CD4-positive, alpha-beta T cell treated with Interferon alpha-2 for 1 hour (primary cell): ENCODE measurements around the gene TMEM178B.

Experiments
- DNase-seq, 2 donors: peaks; one replicate each; pipeline ENCODE4 v3.0.0-alpha.2; 2020 to 2022

Gene TMEM178B

DNA sequence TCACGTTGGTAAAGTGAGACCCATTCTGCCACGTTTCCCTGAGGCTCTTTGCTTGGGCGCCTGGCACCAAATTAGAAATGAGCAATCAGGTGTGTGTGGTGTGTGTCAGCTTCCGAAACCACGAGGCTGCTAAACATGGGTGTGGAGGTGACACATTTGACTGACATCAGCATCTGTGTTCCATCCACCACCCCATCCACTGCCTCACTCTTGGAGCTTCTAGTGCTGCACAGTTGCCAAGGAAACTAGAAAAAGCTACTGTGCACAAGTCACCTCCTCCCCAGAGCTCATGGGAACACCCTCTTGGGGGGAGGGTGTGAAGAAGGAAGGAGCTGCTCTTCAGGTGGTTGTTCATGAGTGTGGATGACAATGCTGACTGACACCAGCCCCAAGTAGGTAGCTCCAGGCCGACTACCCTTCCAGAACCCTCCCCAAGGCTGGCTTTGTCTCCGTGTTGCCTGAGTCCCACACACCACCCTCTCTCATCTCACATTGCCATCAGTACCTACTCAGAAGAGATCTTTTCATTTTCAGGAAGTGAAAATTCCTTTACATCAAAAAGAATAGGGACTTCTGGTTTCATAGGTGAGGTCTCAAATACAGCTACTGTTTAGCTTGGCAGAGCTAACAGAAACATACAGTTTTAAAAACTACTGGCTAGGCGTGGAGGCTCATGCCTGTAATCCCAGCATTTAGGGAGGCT is 152.2 kb downstream of the TMEM178B start:
- DNase-seq, result no peak

DNA sequence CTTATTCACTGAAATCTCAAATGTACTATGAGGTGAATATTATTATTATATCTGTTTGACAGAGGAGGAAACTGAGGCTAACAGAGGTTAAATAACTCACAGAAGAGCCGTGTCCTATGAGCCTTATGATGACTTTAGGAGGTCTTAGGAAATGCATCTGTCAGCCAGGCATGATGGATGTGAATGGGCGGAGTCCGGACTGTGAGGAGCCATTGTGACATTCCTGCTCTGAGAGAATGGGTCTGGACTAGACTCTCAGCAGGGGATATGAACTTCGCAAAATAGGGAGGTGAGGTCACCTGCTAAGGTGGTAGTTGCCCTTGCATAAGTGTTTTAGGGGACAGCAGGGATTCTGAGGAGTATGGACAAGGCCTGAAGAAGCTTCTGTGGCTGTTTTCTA is 153.6 kb downstream of the TMEM178B start:
- DNase-seq, result no peak

GRCh38 chr7:141228482-141228881 is 154.6 kb downstream of the TMEM178B start:
- DNase-seq, result no peak

GRCh38 chr7:141231018-141231792 is 157.3 kb downstream of the TMEM178B start:
- no peak for DNase-seq

DNA sequence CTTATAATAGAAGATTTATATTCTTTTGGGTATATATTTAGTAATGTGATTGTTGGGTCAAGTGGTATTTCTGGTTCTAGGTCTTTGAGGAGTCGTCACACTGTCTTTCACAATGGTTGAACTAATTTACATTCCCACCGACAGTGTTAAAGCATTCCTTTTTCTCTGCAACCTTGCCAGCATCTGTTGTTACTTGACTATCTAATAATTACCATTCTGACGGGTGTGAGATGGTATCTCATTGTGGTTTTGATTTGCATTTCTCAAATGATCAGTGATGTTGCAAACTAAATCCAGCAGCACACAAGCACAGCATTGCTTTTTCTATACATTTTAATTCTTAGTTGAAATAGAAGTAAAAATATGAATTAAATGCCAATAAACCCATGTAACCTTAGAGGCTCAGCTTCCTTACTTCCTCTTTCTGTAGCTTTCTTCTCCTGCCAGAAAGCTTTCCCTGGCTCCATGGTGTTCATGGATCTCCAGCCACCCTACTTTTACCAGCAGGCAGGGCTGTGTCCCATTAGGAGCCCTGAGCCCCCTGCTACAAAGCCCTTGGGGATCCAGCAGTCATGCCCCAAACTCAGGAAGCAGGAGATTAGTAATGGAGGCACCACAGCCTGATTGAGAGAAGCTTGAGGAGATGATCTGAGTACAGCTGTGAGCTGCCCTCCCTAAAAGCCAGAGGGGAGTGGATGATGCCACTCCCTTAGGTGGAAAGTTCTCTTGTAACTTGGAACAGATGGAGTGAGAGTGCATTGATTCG is 158.6 kb downstream of the TMEM178B start:
- DNase-seq, result no peak

DNA sequence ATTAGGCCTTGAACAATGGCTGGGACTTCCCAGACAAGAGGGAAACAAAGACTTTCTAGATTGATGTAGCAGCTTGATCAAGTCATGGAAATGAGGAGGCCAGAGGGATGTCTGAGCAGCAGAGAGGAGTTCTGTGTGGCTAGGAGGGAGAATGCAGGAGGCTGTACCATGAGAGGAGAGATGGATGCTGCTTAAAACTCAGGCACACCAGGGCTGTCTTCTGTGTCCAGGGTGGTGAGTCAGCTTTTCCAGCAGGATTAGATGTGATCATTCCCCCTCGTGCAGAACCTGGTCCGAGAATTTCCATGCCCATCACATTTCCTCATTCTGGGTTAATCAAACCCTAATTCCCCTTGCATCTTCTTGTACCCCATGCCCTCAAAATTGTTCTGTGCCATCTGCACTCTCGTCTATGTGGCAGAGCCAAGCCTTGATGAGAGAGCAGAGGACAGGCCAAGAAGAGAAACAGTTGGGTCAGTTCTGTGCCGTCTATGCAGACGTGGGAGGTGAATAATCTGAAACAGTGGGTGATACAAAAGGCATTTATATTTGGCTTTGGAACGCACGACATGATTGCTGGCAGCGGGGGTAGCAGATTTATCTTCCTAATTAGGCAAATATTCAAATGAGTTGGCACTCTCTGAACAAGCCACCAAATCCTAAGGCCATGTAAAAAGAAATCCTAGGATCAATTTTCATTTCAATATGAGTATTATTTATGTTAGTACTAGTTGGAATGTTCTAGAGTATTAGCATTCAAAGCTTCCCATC is 160.7 kb downstream of the TMEM178B start:
- no peak for DNase-seq

DNA sequence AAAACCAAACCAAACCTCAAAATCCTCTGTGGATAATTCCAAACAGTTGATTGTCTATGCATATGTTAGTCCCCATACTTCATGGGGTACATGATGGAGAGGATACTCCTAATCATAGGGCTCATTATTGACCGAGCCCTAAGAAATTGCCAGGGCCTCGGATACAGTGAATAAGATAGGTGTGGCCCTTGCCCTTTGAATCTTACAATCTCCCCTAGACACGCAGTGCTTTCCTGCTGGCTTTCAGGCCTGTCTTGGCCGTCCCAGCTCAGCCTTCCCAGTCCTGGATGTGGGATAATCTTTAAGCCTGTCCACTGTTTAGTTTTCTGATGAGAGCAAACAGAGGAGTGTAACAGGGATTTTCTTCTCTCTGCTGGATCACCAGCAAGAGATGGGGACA is 161.8 kb downstream of the TMEM178B start:
- no peak for DNase-seq

GRCh38 chr7:141238596-141239243 is 164.9 kb downstream of the TMEM178B start:
- DNase-seq, result no peak

DNA sequence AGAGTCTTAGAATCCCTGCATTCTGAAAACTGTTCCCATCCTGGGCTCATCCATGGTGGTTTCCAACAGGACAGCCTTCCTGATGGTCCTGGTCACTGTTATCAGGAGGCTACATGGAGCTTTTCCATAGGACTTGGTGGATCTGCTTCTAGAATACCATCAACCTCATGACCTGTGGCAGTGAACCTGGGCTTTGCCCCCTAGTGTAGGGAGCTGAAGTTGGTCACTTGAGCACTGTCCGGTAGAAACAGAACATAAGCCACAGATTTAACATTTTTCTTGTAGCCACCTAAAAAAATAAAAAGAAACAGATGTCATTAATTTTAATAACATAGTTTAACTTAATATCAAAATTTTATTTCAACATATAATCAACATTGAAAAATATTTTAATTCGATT is 165.8 kb downstream of the TMEM178B start:
- no peak for DNase-seq

GRCh38 chr7:141242568-141242967 is 168.7 kb downstream of the TMEM178B start:
- no peak for DNase-seq

GRCh38 chr7:141243368-141243767 is 169.5 kb downstream of the TMEM178B start:
- no peak for DNase-seq

DNA sequence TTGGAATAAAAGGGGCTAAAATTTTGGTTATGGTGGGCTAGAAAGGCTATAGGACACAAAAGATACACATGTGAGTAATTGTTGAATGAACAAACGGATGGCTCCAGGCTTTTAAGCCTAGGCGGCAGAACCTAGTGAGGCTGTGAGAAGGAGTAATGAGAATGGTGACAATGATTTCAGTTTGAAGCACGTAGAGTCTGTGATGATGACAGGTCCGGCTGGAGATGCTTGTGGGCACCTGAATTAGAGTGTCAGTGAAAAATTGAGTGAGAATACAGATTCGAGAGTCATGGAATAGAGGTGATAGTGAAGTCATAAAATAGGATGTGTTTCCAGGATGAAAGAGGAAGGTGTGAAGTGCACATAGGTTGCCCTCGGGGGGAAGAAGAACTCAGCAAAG is 170.6 kb downstream of the TMEM178B start:
- DNase-seq, result no peak

DNA sequence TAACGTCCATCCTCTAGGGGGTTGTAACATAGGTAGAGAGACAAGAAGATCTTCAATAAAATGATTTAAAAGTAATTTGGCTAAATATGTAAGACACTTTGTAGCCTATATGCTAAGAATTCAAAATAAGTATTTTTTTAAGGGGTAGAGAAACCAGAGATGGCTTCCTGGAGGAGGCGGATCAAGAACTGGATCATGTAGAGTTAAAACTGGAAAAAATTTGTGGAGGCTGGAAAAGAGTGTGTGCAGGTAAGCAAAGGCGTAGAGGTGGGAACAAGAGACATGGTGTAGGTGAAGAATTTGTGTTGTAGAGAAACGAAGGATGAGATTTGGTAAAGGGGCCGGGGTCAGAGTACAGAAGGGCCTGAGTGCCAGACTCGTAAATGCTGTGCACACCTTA is 172.6 kb downstream of the TMEM178B start:
- DNase-seq, result no peak

DNA sequence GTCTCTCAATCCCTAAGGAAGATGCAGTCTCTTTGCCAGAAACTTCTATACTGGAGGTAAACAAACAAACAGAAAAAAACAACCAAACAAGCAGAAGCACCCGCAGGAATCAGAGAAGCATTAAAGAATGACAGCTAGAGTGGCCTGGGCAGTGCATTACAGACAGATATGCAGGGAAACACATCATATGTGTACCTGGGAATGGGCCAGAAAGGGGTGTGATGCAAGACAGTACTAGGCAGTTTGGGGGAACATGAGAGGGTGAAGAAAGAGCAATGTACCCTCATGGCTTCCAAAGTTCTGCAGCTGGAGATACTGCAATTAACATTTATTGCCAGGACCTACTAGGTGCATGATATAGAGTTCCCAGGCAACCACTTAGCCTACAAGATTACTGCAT is 177.3 kb downstream of the TMEM178B start:
- no peak for DNase-seq

- no peak for DNase-seq
Observed at GRCh38 chr7:141251957-141252356, 178.1 kb downstream of the TMEM178B start.

- DNase-seq, result no peak
Observed at GRCh38 chr7:141257597-141257996, 183.7 kb downstream of the TMEM178B start.

- DNase-seq, result no peak
Observed at GRCh38 chr7:141258559-141258958, 184.7 kb downstream of the TMEM178B start.

GRCh38 chr7:141262101-141263090 is 188.5 kb downstream of the TMEM178B start:
- no peak for DNase-seq

- DNase-seq, result peak in 1 of 2 donors; percentile 13
Observed at GRCh38 chr7:141263508-141263907, 189.6 kb downstream of the TMEM178B start.

DNA sequence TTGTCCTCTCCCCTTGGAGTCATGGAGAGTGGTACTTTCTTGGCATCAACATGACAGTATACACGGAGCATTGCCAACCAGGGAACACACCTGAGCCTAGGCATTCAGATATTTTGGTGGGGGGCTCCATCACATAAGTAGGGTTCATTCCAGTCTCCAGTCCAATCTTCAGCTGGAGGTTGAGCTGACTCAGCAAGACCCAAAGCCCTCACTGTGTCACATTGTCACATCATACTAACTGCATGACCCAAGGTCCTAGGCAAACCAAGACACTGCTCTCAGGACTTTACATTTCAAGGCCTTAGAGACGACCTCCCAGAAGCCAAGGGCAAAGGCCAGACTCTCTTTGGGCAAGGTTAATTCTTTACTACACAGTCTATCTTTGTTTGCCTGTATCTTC is 190.1 kb downstream of the TMEM178B start:
- DNase-seq, result no peak

- no peak for DNase-seq
Observed at GRCh38 chr7:141264511-141264910, 190.6 kb downstream of the TMEM178B start.
